HG02610 (cell line): ENCODE data around the gene RASGEF1C.

Source experiments
- ATAC-seq: cut with Tn5 transposase; IDR thresholded peaks from one replicate; pipeline ENCODE4 v1.9.1; 2021; ENCODE audit warnings: mild to moderate bottlenecking, moderate library complexity; ENCODE audit not compliant: unreplicated experiment

Gene RASGEF1C

DNA sequence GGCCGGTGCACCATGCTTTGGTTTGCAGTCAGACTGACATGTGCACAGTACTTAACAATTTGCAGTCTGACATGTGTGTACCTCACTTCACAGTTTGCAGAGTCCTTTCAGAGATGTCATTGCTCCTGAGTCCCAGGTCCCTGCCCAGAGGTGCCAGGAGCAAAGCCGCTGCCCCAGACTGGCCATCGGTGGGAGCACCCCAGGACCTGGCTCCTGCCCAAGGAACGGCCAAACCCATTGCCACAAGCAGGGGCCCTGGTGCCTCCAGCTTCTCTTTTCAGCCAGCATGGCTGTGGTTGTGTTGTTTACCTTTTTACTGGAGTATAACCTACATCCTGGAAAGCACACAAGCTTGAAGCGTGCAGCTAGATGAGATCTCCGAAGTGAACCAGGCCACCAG lies 28.6 kb downstream of the RASGEF1C start:
- no peak for ATAC-seq

DNA sequence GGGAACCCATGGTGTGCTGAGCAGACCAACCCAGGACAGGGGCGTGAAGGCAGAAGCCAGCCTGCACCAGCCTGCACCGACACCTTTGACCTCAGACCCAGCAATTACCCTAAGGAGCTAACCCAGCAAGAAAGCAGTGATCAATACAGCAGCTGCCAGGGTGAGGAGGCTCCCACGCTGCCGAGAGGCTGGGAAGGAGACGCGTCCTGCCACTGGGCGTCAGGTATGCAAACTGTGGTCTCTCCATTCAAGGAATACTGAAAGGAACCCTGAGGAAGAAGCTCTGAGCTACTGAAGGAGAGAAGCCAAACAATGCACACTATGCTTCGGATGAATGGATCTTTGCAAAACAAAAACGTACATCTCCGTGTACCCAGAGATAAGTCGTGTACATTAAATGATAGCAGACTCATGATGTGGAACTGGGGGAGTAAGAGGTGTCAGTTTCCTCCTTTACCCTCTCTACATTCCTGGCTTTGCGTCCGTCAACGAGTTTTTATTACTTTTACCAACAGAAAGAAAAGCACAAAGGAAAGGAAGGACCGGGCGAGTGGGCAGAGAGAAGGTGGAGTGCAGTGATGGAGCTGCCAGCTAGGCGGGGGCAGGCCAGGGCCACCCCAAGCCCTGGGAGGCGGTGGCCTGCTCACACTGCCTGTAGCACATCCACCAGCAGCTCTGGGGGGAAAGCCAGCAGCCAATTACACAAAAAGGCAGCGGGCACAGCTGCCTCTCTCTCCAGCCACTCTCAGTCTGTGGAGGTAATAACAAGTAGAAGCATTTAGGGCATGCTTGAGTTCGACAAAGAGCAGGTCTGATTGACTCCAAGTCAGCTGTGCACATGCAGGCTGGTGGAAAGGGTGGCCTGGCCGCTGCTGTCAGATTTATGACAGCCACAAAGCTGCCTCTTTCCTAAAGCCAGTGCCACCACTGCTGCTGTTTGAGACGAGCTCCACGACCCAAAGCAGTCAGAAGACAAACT lies 29.3 kb downstream of the RASGEF1C start:
- ATAC-seq: no peak

DNA sequence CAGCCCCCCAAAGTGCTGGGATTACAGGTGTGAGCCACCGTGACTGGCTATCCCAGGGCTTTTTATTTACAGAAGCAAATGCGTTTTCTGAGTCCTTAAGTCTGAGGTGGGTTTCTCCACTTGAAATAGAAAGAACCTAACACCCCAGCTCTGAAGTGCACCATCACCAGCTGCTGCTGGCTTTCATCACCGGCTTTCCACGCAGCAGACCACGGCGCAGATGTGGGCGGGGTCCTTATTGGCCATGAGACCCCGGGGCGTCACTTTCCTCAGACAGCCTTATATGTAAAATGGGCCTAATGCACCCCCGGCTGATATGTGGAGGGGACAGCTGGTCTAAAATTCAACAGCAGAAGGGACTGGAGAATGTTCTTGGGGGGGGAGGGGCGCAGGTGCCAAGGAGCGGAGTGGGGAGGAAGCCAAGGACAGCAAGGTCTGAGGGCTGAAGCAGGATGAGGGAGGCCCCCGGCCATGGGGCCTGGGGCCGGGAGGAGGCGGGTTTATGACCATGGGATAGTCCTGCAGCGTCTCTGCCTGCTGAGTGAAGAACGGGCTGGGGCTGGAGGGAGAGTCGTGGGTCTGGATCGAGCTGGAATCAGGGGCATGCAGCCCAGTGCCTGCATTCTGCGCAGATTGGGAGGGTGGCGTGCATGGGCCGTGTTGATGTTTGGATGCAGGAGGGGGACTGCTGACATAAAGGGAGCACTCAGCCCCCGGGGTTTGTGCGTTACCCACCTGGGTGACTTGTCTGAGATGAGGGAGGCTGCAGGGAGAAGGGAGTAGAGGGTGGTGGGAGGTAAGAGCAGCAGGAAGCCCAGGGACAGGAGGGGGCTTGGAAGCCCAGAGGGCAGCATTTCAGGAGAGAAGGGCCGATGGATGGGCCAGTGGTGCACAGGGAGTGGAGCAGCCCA lies 30.2 kb downstream of the RASGEF1C start:
- no peak for ATAC-seq

DNA sequence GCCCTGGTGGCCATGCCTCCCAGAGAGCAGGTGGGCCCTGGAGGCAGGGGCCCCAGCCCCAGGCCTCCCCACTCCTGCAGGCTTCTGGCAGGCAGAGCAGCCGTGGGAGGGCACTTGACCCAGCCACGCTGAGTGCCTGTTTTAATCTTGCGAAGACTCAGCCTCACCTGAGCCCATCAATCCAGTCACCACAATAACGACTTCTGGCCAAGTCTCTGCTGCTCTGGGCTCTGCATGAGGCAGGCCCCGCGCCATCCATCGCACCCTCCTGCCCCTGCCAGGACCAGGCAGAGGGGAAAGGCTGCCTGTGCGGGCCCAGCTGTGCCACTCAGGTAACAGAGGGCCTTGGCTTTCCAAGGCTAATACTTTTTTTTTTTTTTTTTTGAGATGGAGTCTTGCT lies 32.8 kb downstream of the RASGEF1C start:
- no peak for ATAC-seq

DNA sequence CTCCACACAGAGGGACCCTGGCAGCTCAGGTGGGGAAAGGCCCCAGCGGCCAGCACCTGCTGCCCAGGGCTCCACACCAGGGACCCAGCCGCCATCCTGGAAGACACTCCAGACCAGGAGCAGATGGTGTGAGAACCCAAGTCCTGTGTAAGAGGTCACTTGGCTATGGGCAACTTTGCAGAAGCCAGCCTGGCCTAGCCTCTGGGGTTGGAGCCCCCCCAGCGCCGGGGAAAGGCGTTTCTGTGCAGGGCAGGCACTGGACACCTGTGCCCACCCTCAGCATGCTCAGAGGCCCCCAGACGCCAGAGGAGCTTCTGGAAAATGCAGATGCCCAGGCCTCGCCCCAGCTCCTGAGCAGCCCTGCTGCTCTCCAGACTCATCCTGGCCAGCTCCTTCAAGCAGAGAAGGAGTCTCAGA lies 34.0 kb downstream of the RASGEF1C start:
- ATAC-seq: no peak

DNA sequence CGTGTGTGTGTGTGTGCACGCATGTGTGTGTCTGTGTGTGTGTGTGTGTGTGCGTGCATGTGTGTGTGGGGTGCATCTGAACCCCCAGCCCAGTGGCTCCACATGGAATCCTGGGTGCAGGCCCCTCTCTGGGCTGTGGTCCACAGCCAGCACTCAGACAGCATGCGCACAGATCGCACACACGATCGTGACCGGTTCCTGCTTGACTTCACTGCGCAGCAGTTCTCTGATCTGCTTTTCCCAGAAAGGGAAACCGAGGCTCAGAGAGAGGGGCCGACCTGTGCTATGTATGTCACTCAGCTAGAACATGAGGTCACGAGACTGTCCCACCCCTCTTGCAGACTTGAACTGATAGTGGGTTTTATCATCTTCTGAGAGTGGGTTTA lies 34.4 kb downstream of the RASGEF1C start:
- ATAC-seq: no peak

DNA sequence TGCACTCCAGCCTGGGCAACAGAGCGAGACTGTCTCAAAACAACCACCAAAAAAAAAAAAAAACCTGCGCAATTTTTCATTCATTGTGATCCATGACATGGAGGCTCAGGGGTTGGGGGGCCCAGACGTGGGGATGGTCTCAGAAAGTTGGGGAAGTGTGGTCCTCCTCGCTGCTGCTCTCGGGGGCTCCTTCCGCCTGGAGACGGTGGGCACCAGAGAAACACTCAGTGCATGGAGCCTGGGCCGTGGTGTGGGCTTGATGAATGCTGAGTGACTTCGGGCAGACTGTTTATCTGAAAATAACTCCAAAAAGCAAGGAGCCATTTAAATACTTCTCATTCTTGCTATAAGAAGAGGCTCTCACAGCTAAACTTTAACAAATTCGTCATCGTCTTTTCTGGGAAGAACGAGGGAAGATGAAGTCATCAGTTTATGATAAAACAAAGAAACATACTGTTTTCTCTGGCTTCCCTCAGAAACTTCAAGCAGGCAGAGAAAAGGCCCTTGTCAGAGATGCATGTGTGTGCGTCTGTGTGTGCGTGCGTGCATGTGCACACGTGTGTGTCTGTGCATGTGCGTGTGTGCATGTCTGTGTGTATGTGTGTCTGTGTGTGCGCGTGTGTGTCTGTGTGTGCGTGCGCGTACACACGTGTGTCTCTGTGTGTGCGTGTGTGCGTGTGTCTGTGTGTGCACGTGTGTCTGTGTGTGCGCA lies 35.0 kb downstream of the RASGEF1C start:
- no peak for ATAC-seq

DNA sequence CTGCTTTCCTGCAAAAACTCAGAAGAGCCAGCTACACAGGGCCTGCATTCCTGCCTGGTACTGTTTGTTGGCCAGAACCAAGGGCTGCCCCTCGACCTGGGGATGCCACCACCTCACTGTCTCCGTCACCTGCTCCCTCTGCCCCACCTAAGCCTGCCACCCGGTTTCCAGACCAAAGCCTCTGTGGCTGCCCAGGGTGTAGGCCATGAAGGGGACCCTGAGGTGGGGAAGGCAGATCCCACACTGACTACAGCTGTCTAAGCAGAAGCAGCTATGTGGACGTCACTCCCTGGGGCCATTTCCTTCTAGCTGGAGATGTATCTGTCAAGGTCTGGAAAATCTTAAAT lies 35.8 kb downstream of the RASGEF1C start:
- ATAC-seq: no peak

DNA sequence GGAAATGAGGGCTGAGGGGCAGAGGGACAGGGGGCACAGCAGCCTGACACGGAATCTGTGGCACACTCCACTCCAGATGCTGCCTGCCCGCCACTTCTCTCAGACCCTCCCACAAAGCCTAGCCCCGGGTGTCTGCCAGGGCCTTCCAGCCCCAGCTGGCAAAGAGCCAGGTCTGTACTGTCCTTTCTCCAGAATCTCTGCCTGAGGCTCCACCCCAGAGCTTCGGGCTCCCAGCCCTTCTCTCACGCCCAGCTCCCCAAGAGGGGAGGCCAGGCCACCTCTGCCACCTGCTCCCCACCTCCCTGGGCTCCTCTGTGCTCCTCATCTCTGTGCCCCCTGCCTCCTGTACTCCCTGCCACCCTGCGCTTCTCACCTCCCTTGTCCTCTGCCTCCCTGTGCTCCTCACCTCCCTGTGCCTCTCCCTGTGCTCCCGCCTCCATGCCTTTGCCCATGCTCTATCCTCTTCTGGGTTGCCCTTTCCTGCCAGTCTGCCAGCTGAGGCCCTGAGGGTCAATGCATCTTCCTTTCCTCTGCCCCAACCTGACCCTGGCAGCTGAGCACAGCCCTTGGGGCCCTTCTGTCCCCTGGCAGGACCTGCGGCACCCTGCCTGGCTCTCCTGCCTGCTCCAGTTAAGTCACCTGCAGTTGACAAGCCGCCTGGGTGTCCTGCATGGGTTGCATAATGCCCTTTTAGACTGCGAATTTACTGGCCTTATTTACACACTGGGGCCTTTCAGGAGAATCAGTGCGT lies 36.4 kb downstream of the RASGEF1C start:
- no peak for ATAC-seq

DNA sequence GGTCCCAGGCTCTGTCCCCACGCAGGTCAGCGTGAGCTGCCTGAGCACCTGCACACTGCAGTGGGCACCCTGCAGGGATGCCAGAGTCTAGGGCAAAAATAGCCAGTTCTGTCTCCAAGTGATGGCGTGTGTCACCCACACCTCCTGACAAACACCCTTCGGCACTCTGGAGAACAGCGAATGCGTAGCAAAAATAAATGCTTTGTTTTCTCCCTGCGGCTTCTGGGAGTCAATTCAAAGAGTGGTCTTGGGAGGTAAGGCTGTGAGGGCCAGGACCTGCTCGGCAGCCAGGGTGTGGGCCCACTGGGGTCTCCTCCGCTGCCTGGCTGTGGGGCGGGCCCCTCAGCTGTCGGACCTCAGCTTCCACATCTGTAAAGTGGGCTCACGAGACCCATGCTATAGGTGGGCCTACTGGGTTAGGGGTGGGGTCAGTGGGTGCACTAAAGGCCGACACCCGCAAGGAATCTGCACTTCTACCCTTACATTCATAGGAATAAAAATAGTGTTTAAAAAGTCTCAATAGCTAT lies 37.4 kb downstream of the RASGEF1C start:
- ATAC-seq: no peak

DNA sequence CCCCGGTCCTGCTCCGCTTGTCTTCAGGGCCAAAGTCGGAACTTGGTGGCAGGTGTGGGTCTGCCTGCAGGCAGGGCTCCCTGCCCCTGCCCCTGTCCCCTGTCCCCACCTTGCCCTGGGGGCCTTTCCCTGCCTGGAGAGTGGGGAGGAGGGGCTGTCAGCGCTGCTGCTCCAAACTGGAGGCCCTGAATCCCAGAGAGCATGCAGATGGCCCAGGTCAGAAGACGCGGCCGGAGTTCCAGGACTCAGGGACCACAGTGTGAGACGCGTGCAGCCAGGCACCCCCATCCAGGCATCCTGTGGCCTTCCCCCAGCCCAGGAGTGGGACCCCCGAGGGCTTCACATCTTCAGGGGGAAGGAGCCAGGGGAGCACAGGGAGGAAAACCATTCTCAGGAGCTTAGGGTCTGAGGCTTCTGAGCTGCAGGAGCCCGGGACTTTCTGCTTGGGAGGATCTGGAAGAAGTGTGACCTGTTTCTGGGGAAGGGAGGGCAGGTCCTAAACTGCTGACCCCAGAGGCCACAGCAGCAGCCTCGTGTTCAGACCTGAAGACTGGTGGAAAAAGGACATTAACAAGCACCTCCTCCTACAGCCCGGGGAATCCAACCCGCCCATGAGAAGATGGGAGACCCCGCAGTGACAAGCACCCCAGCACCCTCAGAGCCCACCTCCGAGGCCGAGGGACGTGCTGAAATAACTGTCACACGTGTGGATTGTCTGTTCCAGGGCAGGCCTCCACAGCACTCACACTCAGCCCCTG lies 38.0 kb downstream of the RASGEF1C start:
- no peak for ATAC-seq

DNA sequence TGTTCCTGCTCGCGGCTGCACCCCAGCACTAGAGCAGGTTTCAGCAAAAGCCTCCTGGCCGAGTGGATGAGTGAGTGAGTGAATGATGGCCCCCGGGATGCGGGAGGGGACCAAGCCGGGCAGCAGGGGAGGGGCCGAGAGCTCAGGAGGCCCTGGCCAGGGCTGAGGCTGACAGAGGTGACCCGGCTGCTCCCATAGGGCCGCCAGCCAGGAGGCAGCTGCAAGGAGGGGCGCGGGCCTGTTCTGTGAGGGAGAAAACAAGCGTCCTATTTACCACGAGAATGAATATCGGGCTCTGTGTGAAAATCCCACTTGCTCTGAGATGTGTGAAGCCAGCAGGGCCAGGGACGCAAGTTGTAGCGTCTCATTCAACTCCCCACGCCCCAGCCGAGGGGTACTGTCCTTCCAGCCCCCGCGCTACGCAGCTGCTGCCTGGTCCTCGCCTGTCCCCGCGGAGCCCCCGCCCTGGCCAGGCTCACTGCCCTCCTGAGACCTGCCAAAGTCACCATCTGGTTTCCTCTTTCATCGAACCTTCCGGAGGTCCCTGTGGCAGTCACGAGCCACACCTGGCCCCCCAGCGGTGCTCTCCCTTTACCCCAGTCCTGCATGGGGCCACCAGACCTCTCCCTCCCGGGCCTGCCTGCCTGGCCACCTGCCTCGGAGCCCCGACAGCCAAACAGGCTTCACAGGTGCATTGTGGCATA lies 38.8 kb downstream of the RASGEF1C start:
- ATAC-seq: no peak

DNA sequence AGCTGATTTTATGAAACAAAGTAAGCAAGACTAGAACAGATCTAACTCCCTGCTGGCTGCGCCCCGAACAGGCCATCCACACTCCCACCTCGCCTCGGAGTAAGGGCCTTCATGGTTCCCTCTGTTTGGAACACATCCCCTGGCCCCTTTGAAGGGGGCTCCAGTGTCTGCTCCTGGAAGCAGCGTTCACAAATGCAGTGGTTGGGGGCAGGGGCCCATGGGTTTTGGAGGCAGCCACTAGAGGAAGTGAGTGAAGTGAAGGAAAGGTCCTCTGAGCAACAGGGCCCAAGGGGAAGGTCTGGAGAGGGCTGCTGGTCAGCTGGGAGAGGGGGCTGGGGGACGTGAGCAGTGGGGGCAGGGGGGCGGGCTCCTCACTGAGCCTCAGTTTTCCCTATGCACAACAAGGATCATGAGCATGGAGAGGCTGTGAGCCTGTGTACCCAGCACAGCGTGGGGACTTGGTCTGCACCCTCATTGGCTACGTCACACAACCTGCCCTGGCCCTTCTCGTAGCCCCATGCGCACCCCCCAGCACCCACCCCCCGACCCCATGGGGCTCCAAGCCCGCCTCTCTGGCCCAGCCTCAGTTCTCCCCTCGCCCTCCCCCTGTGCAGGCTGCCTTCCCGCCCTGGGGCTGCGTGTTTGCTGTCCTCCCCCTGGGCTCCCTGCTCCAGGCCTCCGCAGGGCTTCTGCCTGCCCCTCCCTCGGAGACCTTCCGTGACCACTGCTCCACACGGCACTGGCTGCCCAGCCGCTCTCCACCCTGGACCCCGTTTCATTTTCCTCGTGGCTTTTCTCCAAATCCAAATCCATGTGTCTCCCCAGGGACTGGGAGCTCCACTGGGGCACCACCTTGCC lies 39.5 kb downstream of the RASGEF1C start:
- ATAC-seq: no peak

DNA sequence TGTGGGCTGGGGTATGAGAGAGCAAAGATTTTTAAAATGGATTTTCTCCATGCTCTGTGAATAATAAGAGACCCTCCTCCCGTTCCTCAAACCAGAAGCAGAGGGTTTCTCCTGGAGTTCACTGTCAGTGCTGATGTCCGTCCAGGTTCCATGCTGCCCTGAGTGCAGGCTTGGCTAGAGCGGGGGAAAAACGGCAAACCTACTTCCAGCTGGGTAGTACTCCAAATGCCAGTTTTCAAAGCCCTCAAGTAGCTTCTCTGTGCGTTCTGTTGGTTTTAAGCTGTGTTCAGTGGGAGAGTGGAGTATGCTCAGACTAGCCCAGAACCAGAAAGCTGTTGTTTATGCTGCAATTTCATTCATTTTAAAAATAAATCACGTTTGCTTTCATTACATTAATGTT lies 40.3 kb downstream of the RASGEF1C start:
- ATAC-seq: no peak

DNA sequence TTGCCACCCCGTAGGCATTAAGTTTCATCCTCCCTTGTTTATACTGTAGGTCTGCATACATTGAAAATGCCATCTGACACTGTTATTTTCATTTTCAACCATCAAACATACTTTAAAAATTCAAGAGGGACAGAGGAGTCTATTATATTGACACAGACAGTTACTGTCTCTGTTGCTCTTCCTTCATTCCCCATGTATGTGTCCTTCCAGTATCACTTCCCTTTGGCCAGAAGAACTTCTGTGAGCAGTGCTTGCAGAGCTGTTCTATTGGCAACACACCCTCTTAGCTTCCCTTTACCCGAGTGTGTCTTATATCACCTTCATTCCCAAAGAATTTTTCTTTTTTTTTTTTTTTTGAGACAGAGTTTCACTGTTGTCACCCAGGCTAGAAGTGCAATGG lies 42.8 kb downstream of the RASGEF1C start:
- ATAC-seq: no peak

DNA sequence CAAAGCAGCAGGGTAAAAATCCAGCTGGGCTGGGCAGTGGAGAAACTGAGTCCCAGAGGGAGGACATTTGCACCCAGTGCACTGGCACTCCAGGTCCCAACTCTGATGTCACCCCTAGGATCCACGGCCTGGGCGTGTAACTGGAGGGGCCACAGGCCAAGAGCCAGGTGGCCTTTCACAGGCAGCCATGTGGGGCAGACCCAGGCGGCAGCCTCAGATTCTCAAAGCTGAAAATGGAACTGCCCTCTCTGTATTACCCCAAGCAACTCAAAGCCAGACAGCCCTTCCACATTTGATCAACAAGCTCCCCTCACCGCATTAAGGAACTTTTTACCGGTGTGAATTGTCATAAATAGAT lies 46.7 kb downstream of the RASGEF1C start:
- ATAC-seq: no peak

DNA sequence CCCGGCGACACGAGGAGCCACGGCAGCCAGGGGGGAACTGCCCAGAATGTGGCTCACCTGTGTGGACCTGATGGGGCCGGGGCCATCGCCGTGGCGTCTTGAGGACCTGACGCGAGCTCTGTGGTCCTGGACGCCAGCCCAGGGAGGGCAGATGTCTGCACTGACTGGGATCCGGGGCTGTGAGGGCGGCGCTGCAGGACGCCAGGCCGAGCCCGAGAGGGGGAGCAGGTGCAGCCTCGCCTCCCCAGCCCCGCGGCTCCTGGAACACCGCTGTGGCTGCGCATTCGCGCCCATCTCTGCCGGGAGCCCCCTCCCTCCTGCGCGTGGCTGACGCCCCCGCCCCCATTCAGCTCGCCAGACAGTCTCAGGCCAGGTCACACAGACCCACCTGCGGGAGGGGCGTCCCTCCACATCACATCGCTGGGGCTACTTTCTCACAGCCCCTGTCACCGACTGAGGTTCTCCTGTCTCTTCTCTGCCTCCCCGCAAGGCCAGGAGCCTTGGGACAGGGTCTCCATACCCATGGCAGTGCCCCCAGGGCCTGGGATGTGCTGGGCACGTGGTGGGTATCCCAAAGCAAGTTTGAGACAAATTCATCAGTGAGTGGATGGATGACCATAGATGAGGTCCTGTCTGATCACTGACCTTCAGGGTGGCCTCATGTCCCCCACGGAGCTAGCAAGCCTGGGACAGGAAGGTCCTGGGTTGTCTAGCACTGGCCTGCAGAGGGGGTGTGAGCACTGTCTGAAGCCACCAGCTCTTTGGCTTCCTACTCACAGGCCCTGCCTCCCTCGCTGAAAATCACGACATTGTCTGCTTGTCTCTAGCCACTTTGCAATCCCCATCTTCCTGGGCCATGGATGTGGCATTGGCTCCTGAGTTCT lies 47.3 kb downstream of the RASGEF1C start:
- no peak for ATAC-seq
